ENCODE data around the gene PRPH2. TPM values are rescaled to one million over a fixed set of nuclear protein-coding genes. Genes with fewer than 3 reads are reported as not detected.
A peak's percentile ranks its signal among the peaks of the same experiment; 100 is the strongest.

Gene PRPH2
- total and polyA plus RNA-seq, 2 of the 13 experiments (the other 11 are each of a cell fraction or from before 2014, with no cell fraction given) = 0.03 to 0.04 TPM

DNA sequence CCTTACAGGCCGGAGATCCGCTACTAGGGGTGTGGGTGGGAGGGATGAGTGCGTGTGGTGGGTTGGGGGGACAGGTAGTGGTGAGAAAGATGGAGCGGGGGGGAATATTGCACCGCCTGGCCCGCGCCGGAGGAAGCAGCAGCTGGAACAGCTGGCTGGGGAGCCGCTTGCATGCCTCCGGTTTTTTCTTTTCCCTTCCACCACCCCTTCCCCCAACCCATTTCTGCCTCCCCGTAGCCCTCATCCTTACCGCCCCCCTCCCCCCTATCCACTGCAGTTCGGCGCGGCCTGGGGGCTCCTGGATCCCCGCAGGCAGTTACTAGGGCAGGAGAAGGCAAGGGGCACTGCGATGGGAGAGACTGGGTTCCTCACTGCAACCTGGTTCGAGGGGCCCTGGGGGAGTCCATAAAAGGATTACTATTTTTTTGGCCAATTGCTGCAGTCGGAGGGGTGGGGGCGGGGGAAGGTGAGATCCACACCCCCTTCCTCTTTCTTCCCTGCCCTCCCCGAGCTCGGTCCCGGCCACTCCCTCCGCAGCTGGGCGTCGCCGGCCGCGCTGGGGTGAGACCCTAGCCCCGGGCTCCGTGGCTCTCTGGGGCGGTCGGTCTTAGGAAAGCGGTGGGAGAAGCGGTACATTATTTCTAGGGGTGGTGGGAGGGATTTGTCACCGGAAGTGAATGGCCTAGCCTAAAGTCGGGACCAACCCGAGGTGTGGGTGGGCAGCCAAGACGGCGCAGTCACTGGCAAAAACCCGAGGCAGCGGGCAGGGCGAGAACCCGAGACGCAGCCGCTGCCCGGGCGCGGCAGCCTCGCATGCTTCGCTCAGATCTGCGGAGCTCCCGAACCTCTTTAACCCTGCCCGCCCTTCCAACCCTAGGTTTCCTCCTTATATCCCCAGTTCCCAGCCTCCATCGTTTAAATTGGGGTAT, 24.3 kb upstream of the PRPH2 start (continued):
- TF ChIP-seq, protein P1, sequence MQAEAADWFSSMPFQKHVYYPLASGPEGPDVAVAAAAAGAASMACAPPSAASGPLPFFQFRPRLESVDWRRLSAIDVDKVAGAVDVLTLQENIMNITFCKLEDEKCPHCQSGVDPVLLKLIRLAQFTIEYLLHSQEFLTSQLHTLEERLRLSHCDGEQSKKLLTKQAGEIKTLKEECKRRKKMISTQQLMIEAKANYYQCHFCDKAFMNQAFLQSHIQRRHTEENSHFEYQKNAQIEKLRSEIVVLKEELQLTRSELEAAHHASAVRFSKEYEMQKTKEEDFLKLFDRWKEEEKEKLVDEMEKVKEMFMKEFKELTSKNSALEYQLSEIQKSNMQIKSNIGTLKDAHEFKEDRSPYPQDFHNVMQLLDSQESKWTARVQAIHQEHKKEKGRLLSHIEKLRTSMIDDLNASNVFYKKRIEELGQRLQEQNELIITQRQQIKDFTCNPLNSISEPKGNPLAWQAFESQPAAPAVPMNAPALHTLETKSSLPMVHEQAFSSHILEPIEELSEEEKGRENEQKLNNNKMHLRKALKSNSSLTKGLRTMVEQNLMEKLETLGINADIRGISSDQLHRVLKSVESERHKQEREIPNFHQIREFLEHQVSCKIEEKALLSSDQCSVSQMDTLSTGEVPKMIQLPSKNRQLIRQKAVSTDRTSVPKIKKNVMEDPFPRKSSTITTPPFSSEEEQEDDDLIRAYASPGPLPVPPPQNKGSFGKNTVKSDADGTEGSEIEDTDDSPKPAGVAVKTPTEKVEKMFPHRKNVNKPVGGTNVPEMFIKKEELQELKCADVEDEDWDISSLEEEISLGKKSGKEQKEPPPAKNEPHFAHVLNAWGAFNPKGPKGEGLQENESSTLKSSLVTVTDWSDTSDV (CRISPR knock-in tag; IDR thresholded peaks at IDR 0.05) = no peak
- TF ChIP-seq SOX6 (IDR thresholded peaks at IDR 0.05) = no peak
- peak; percentile 72 for TF ChIP-seq SOX6 (CRISPR knock-in tag; IDR thresholded peaks at IDR 0.05)
- TF ChIP-seq ZNF549 (CRISPR knock-in tag; IDR thresholded peaks at IDR 0.05) = no peak
- TF ChIP-seq ZFP62 (CRISPR knock-in tag; IDR thresholded peaks at IDR 0.05) = no peak
- TF ChIP-seq, protein P2, sequence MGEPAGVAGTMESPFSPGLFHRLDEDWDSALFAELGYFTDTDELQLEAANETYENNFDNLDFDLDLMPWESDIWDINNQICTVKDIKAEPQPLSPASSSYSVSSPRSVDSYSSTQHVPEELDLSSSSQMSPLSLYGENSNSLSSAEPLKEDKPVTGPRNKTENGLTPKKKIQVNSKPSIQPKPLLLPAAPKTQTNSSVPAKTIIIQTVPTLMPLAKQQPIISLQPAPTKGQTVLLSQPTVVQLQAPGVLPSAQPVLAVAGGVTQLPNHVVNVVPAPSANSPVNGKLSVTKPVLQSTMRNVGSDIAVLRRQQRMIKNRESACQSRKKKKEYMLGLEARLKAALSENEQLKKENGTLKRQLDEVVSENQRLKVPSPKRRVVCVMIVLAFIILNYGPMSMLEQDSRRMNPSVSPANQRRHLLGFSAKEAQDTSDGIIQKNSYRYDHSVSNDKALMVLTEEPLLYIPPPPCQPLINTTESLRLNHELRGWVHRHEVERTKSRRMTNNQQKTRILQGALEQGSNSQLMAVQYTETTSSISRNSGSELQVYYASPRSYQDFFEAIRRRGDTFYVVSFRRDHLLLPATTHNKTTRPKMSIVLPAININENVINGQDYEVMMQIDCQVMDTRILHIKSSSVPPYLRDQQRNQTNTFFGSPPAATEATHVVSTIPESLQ (CRISPR knock-in tag; conservative IDR thresholded peaks at IDR 0.05) = no peak
- TF ChIP-seq RARG (CRISPR knock-in tag; IDR thresholded peaks at IDR 0.05; ENCODE audit: low read depth) = no peak
- 0 out of 2 replicates have a peak, but pooled peaks have one; percentile 33 for TF ChIP-seq ZNF570 (CRISPR knock-in tag; IDR thresholded peaks at IDR 0.05; ENCODE audit: borderline replicate concordance)
- no peak; the same call in 1 of the 2 replicates for TF ChIP-seq ZC3H4 (CRISPR knock-in tag; IDR thresholded peaks at IDR 0.05; ENCODE audit: borderline replicate concordance)
- TF ChIP-seq, protein P3, sequence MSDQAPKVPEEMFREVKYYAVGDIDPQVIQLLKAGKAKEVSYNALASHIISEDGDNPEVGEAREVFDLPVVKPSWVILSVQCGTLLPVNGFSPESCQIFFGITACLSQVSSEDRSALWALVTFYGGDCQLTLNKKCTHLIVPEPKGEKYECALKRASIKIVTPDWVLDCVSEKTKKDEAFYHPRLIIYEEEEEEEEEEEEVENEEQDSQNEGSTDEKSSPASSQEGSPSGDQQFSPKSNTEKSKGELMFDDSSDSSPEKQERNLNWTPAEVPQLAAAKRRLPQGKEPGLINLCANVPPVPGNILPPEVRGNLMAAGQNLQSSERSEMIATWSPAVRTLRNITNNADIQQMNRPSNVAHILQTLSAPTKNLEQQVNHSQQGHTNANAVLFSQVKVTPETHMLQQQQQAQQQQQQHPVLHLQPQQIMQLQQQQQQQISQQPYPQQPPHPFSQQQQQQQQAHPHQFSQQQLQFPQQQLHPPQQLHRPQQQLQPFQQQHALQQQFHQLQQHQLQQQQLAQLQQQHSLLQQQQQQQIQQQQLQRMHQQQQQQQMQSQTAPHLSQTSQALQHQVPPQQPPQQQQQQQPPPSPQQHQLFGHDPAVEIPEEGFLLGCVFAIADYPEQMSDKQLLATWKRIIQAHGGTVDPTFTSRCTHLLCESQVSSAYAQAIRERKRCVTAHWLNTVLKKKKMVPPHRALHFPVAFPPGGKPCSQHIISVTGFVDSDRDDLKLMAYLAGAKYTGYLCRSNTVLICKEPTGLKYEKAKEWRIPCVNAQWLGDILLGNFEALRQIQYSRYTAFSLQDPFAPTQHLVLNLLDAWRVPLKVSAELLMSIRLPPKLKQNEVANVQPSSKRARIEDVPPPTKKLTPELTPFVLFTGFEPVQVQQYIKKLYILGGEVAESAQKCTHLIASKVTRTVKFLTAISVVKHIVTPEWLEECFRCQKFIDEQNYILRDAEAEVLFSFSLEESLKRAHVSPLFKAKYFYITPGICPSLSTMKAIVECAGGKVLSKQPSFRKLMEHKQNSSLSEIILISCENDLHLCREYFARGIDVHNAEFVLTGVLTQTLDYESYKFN (CRISPR knock-in tag; conservative IDR thresholded peaks at IDR 0.05) = peak; percentile 57
- TF ChIP-seq RXRA (CRISPR knock-in tag; IDR thresholded peaks at IDR 0.05) = peak; percentile 54; the same call in 1 of the 2 replicates
- no peak for TF ChIP-seq SUZ12 (IDR thresholded peaks at IDR 0.05; ENCODE audit: low read depth, low read length)
- TF ChIP-seq, protein P4, sequence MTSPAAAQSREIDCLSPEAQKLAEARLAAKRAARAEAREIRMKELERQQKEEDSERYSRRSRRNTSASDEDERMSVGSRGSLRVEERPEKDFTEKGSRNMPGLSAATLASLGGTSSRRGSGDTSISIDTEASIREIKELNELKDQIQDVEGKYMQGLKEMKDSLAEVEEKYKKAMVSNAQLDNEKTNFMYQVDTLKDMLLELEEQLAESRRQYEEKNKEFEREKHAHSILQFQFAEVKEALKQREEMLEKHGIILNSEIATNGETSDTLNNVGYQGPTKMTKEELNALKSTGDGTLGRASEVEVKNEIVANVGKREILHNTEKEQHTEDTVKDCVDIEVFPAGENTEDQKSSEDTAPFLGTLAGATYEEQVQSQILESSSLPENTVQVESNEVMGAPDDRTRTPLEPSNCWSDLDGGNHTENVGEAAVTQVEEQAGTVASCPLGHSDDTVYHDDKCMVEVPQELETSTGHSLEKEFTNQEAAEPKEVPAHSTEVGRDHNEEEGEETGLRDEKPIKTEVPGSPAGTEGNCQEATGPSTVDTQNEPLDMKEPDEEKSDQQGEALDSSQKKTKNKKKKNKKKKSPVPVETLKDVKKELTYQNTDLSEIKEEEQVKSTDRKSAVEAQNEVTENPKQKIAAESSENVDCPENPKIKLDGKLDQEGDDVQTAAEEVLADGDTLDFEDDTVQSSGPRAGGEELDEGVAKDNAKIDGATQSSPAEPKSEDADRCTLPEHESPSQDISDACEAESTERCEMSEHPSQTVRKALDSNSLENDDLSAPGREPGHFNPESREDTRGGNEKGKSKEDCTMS (CRISPR knock-in tag; conservative IDR thresholded peaks at IDR 0.05) = no peak; the same call in 1 of the 2 replicates
- no peak for TF ChIP-seq NKX3-1 (CRISPR knock-in tag; IDR thresholded peaks at IDR 0.05)
- peak; percentile 61 for TF ChIP-seq PHF20 (CRISPR knock-in tag; IDR thresholded peaks at IDR 0.05)
